MM.1S (cell line): ENCODE data around the gene WDFY3.

ENCODE experiments used
- DNase-seq: peaks from one replicate; pipeline ENCODE4 v3.0.0-alpha.2; 2015
- H2AFZ ChIP-seq: fragments of 300-600 bp; sonication (generic); 2 replicates; pipeline ENCODE4 v1.6.0; 2016; ENCODE audit warnings: antibody characterized with exemption, low read length
- H3F3A ChIP-seq: fragments of 300-600 bp; sonication (generic); 2 replicates; pipeline ENCODE4 v1.6.1; 2016; ENCODE audit warnings: mild to moderate bottlenecking, antibody characterized with exemption, low read length, moderate library complexity, mixed read lengths; ENCODE audit not compliant: insufficient read depth
- H3K27ac ChIP-seq: fragments of 300-600 bp; sonication (generic); 2 replicates; pipeline ENCODE4 v1.5.1; 2016; ENCODE audit warnings: mild to moderate bottlenecking, low read length
- H3K27me3 ChIP-seq: fragments of 300-600 bp; sonication (generic); replicated peaks from 2 replicates; pipeline ENCODE4 v1.6.0; 2016; ENCODE audit warnings: low read length; ENCODE audit not compliant: insufficient read depth
- H3K36me3 ChIP-seq: fragments of 300-600 bp; sonication (generic); replicated peaks from 2 replicates; pipeline ENCODE4 v1.6.1; 2016; ENCODE audit warnings: mild to moderate bottlenecking, low read length, mixed read lengths; ENCODE audit not compliant: insufficient read depth
- H3K4me1 ChIP-seq: fragments of 300-600 bp; sonication (generic); 2 replicates; pipeline ENCODE4 v1.6.1; 2016; ENCODE audit warnings: low read length, mixed read lengths
- H3K4me2 ChIP-seq: fragments of 300-600 bp; sonication (generic); 2 replicates; pipeline ENCODE4 v1.6.0; 2016; ENCODE audit warnings: low read depth, low read length
- H3K4me3 ChIP-seq: fragments of 300-600 bp; sonication (generic); 2 replicates; pipeline ENCODE4 v1.5.1; 2016; ENCODE audit warnings: low read length, mixed read lengths
- H3K79me2 ChIP-seq: fragments of 300-600 bp; sonication (generic); 2 replicates; pipeline ENCODE4 v1.6.1; 2016; ENCODE audit warnings: mixed run types, low read length, mixed read lengths
- H3K9ac ChIP-seq: fragments of 300-600 bp; sonication (generic); 2 replicates; pipeline ENCODE4 v1.6.1; 2016; ENCODE audit warnings: low read length, mixed read lengths
- H3K9me2 ChIP-seq: fragments of 300-600 bp; sonication (generic); replicated peaks from 2 replicates; pipeline ENCODE4 v1.6.1; 2016; ENCODE audit warnings: mild to moderate bottlenecking, low read length, mixed read lengths; ENCODE audit not compliant: insufficient read depth
- H3K9me3 ChIP-seq: fragments of 300-600 bp; sonication (generic); replicated peaks from 2 replicates; pipeline ENCODE4 v1.6.1; 2016; ENCODE audit warnings: mild to moderate bottlenecking, low read length, mixed read lengths; ENCODE audit not compliant: insufficient read depth
- H4K20me1 ChIP-seq: fragments of 300-600 bp; sonication (generic); 2 replicates; pipeline ENCODE4 v1.6.1; 2016; ENCODE audit warnings: mild to moderate bottlenecking, low read length, moderate library complexity, mixed read lengths; ENCODE audit not compliant: insufficient read depth
- EZH2 ChIP-seq: fragments of 300-600 bp; sonication (generic); optimal IDR thresholded peaks from 2 replicates; pipeline ENCODE3; 2017; ENCODE audit warnings: low read depth, mild to moderate bottlenecking, antibody characterized with exemption, low read length, mixed read lengths
- EZH2phosphoT487 ChIP-seq: fragments of 300-600 bp; sonication (generic); IDR thresholded peaks from 2 replicates; pipeline ENCODE4 v1.6.1; 2018; ENCODE audit warnings: antibody characterized with exemption, low read length
- TF ChIP-seq, protein P1 (sequence below): fragments of 300-600 bp; sonication (generic); IDR thresholded peaks from 2 replicates; pipeline ENCODE4 v1.5.1; 2016; ENCODE audit warnings: antibody characterized with exemption, low read length, mixed read lengths

WDFY3 gene

DNA sequence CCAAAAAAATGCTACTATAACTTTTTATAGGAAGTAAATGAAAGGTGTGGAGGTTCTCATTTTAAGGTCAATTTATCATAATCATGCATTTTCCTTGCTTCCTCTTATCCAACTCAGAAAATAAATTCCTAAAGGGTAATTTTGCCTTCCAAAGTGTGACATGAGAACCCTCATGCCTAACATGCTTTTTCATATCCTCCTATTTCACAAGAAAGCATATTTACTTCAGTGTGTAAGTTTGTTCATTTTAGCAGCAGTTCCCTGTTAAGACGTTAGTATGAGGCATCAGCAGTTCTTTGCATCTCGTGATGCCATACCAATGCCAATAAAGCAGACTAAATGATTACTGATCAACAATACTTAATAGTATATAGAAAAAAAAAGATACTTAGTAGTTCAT lies 18.4 kb downstream of the WDFY3 start:
- TF ChIP-seq EZH2 (no peak), EZH2phosphoT487 (no peak)
- TF ChIP-seq, protein P1, sequence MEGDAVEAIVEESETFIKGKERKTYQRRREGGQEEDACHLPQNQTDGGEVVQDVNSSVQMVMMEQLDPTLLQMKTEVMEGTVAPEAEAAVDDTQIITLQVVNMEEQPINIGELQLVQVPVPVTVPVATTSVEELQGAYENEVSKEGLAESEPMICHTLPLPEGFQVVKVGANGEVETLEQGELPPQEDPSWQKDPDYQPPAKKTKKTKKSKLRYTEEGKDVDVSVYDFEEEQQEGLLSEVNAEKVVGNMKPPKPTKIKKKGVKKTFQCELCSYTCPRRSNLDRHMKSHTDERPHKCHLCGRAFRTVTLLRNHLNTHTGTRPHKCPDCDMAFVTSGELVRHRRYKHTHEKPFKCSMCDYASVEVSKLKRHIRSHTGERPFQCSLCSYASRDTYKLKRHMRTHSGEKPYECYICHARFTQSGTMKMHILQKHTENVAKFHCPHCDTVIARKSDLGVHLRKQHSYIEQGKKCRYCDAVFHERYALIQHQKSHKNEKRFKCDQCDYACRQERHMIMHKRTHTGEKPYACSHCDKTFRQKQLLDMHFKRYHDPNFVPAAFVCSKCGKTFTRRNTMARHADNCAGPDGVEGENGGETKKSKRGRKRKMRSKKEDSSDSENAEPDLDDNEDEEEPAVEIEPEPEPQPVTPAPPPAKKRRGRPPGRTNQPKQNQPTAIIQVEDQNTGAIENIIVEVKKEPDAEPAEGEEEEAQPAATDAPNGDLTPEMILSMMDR, result no peak
- Histone ChIP-seq H3K27ac (no peak overlapping the region), H3K79me2 (no peaks in the 10 kb centered on the region), H3K4me3 (no peak overlapping the region), H2AFZ (no peak overlapping the region), H3K9me3 (no peaks in the 10 kb centered on the region), H3F3A (no peaks in the 10 kb centered on the region), H3K9ac (no peak overlapping the region), H3K9me2 (no peaks in the 10 kb centered on the region), H3K4me1 (no peaks in the 10 kb centered on the region), H3K4me2 (no peak overlapping the region), H3K36me3 (no peaks in the 10 kb centered on the region), H3K27me3 (no peaks in the 10 kb centered on the region), H4K20me1 (no peaks in the 10 kb centered on the region)
- no peak for DNase-seq

DNA sequence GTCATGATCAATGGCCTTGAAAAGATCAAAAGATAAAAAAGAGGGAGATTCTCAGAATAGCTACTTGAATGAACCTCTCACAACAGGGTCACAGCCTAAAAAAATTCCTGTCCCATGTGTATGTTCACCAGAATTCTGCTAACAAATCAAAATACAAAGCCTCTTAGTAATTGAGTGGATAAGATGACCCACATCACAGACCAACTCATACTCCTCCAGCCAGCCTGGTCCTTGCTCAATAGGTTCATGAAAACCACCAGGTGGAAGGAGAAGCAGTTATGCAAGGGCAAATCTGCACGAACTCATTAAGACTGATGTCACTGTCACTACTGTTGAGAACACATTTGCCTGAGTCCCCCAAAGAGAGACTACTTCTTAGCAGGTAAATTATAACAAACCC lies 21.5 kb downstream of the WDFY3 start:
- Histone ChIP-seq H3K36me3 (no peaks in the 10 kb centered on the region), H3F3A (no peaks in the 10 kb centered on the region), H3K27ac (no peak overlapping the region), H4K20me1 (no peaks in the 10 kb centered on the region), H3K9me3 (no peaks in the 10 kb centered on the region), H3K4me1 (no peaks in the 10 kb centered on the region), H3K79me2 (no peaks in the 10 kb centered on the region), H2AFZ (no peak overlapping the region), H3K4me2 (no peak overlapping the region), H3K27me3 (no peaks in the 10 kb centered on the region), H3K4me3 (no peak overlapping the region), H3K9me2 (no peaks in the 10 kb centered on the region), H3K9ac (no peak overlapping the region)
- DNase-seq, result no peak
- no peak for TF ChIP-seq EZH2phosphoT487
- TF ChIP-seq, protein P1, result no peak
- no peak for TF ChIP-seq EZH2

DNA sequence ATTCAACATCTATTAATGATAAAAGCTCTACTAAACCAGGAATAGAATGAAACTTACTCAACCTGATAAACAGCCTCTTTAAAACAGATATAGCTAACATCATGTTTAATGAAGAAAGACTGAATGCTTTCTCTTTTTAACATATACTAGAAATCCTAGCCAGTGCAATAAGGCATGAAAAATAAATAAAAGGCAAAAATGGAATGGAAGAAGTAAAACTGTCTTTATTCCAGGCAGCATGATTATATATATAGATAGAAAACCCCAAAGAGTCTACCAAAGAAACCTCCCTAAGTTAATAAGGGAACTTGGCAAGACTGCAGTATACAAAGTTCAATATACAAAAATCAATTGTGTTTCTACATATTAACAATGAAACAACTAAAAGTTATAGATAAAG lies 25.5 kb downstream of the WDFY3 start:
- Histone ChIP-seq H3K4me1 (no peaks in the 10 kb centered on the region), H3K27ac (no peak overlapping the region), H3K9ac (no peak overlapping the region), H4K20me1 (no peaks in the 10 kb centered on the region), H3K9me2 (no peaks in the 10 kb centered on the region), H3K27me3 (no peaks in the 10 kb centered on the region), H2AFZ (no peak overlapping the region), H3K4me3 (no peak overlapping the region), H3K79me2 (no peaks in the 10 kb centered on the region), H3K36me3 (no peaks in the 10 kb centered on the region), H3K4me2 (no peak overlapping the region), H3F3A (no peaks in the 10 kb centered on the region), H3K9me3 (no peaks in the 10 kb centered on the region)
- TF ChIP-seq EZH2phosphoT487 (no peak), EZH2 (no peak)
- TF ChIP-seq, protein P1, result no peak
- DNase-seq, result no peak
